GM18499 (cell line): ENCODE measurements around the gene RHBDD3.

Source experiments
- ATAC-seq: cut with Tn5 transposase; IDR thresholded peaks from one replicate; pipeline ENCODE4 v1.9.1; 2021; ENCODE audit warnings: moderate number of reproducible peaks; ENCODE audit not compliant: insufficient read depth, unreplicated experiment

Gene RHBDD3

DNA sequence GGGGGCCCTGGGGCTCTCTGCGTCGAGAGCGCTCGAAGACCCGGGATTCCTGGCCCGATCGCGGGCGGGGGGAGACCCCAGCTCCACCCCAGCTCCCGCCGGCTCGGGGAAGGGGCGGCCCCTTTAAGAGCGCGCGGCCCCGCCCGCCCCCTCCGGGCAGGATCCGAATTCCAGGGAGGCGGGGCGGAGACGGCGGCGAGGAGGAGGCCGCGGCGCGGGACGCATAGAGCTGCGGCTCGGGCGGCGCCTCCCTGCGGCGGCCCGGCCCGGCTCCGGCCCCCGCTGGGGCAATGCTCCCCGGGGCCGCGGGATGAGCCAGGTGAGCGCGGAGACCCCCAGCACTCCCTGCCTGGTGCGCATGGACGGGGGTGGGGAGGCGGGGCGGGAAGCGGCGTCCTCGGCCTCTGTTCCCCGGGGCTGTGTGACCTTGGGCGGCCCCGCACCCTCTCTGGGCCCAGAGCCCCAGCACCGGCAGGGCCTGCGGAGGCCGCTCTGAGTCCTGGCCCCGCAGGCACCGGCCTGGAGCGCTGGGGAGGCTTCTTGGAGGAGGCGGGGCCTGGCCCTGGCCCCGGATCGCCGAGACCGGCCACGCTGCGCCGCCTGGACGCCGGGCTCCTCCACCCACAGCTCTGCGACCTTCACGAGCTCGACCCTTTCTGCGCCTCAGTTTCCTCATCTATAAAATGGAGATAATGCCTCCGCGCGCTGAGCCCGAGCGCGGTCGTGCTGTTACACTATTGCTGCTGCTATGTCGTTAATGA lies 39.2 kb upstream of the RHBDD3 start:
- no peak for ATAC-seq

DNA sequence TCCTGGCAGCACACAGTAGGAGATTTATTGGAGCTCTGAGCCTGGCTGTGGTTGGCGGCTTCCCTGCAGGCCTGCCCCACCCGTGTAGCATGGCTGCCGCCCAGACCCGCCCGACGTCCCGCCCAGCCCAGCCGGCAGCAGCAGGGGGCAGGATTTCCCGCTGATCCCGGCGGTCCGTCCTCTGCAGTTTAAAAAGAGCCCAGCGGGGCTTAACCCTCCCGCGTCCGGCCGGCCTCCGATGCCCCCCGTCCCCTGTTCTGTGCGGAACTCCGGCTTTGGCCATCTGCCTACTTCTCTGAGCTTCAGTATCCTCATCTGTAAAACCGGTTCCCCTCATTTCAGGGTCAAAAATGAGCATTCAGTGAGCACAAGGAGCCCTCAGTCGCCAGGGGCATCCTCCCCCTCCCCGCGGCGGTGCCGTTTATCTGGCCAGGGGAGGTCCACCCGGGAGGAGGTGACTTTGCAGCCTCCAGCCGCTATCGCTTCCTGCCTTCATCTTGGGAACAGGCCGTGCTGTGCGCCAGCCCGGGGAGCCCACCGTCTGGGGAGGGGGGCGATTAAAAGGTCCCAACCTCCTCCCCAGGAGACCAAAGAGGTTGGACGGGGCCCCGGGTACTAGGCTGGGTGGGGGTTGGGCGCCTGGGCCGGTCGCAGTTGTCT lies 38.5 kb upstream of the RHBDD3 start, which contains the start of gene GAS2L1:
Gene GAS2L1 (plus strand): TSS at position 476 of the 660 bp plus-strand sequence. CDS start 1,456 bp downstream, outside the sequence.
- no peak for ATAC-seq

DNA sequence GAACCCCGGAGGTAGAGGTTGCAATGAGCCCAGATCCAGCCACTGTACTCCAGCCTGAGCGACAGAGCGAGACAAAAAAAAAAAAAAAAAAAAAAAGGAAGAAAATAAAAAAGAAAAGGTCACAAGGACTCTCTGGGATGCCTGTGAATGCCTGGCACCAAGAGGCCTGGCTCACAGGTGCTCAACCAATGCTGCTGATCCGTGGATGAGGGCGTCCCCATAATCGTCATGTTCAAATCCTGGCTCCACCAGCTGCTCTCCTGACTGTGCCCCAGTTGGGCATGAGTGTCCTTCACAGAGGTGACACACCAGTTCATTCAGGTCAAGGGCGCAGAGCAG lies 38.0 kb upstream of the RHBDD3 start:
- ATAC-seq: no peak

- no peak for ATAC-seq
Measured at GRCh38 chr22:29302681-29303465, 35.1 kb upstream of the RHBDD3 start.

- no peak for ATAC-seq
Measured at GRCh38 chr22:29302402-29302680, 34.6 kb upstream of the RHBDD3 start.

GRCh38 chr22:29301716-29302401 lies 34.1 kb upstream of the RHBDD3 start:
- no peak for ATAC-seq

DNA sequence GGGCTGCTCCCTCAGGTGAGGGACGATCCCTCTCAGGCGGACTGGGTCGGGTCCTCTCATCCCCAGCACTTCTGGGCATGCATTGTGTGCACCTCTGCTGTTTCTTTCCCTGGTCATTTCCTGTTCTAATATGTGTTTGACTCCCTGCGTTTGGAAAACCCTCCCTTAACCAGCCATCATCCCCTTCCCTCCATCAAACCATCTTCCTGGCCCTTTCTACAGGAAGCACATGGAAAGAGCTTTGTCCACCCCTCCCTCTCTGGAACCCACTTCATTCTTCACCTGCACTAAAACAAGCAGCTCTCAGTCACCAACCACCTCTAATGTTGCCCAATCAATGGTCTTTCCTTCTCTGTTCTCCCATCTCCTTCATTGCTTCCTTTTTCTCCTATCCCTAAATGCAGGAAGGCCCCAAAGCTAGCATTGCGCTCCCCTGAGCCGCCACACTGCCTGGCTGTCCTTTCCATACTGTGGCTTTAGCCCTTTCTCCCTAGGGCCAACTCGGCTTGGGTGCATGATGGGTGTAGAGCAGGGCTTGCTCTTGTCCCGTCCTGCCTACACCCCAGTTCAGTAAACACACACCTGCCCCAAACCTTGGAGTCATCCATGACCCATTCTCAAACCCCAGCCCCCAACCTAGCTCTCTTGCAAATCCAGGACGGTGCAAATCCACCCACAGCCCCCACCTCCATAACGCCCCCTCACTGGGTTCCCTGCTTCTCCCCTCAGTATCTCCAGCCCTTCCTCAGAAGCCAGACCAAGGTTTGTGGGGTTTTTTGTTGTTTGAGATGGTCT lies 33.2 kb upstream of the RHBDD3 start:
- no peak for ATAC-seq

DNA sequence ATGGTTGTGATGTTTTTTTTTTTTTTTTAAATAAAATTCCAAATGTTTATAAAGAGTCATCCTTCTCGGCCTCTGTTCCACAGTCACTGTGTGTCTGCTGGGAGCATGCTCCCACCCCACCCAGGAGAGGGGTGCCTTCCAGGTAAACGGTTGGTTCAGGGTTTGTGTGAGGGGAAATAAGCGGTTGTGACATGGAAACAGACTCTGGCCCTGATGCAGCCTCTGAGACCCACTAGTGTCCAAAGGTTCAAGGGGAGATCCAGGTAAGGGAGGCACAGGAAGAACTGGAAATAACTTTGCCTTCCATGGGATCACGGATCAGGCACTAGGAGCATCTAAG lies 32.7 kb upstream of the RHBDD3 start:
- ATAC-seq: no peak

GRCh38 chr22:29299136-29299900 lies 31.5 kb upstream of the RHBDD3 start:
- ATAC-seq: no peak

DNA sequence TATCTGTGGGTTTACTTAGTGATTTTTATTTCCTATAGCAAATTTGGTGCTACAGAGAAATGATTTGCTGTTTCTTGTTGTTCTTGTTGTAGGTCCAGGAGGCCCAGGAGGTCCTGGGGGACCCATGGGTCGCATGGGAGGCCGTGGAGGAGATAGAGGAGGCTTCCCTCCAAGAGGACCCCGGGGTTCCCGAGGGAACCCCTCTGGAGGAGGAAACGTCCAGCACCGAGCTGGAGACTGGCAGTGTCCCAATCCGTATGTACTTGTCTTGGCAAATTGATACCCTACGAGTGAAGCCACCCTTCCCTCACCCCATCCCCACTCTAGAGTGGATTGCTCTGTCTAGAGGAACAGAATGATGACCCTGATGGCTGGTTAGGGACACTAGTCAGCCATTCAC lies 30.9 kb upstream of the RHBDD3 start:
- no peak for ATAC-seq

DNA sequence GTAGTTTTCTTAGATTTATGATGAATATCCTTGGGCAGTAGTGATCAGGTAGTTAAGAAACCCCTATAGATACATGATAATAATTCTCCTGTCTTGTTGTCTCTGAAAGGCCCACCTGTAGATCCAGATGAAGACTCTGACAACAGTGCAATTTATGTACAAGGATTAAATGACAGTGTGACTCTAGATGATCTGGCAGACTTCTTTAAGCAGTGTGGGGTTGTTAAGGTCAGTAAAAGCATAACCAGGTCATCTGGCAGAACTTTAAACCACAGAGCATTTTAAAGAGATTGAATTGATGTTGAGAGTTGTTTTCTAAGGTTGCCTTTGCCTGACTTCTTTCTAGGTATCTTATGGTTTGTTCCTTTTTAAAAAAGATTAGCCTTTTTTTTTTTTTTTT lies 24.6 kb upstream of the RHBDD3 start:
- ATAC-seq: no peak

DNA sequence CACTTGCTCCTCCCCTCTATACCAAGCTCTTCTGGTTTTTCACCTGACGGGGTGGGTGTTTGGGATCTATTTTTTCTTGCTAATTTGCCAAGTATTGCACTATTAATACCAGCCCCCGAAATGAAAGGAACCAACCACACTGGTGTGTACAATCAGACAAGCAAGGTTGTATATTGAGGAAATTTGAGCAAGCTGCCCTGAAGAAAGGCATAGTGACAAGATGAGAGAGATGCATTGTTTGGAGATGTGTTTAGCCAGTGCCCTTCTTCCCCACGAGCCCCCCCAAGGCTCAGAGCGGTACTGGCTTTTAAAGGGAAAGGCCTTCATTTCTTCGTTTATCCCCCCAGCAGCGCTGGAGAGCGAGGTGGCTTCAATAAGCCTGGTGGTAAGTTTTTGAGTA lies 23.4 kb upstream of the RHBDD3 start:
- no peak for ATAC-seq

DNA sequence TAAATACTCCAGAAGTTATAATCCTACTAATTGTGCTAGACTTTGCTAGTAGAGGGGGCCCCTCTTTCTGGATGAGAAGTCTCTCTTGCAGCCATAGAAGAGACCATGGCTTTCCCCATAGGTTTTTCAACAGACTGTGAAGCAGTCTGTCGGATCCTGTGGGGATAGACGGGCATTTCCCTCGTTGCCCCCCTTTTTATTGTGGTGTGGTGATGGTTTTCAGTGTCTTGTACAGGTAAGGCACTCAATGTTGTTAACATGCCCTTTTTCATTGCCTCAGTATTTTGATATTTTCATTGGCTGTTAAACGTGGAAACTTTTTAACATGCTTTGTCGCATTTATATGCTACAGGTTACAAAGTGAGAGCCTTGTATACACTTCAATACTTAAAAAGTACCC lies 22.3 kb upstream of the RHBDD3 start:
- ATAC-seq: no peak

DNA sequence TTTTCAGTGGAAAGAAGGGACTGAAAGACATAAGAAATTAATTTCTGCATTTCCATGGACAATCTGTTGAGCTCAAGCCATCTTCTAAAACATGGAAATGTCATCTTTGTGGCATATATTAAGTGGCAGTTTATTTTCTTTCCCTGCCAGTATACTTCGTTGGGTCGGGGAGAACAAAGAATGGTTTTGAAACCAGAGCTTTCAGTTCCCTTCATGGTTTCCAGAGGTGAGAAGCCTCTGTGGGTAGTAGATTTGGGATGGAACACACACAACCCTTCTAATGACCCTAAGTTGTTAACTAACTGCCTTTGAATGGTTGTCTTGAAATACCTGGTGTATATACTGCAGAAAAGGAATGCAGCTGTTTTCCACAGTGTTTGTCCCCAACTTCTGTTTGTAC lies 21.1 kb upstream of the RHBDD3 start:
- no peak for ATAC-seq

DNA sequence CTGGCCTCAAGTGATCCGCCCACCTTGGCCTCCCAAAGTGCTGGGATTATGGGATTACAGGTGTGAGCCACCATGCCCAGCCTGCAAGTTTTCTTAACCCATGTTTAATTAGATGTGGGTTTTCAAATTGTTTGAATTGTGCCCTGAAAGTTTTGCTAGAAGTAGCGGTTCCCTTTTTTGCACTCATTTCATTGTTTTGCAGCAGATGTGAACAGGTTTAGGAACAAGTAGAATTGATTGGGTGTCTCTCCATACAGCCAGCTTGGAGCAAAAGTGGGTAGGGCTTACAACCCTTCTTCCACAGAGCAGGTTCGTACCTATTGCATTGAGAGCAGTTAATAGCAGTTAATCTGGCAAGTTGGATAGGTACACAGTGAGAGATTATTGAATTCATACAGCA lies 16.4 kb upstream of the RHBDD3 start:
- no peak for ATAC-seq

GRCh38 chr22:29277927-29278326 lies 10.1 kb upstream of the RHBDD3 start:
- ATAC-seq: no peak

GRCh38 chr22:29275819-29276565 lies 8.2 kb upstream of the RHBDD3 start:
- ATAC-seq: no peak

DNA sequence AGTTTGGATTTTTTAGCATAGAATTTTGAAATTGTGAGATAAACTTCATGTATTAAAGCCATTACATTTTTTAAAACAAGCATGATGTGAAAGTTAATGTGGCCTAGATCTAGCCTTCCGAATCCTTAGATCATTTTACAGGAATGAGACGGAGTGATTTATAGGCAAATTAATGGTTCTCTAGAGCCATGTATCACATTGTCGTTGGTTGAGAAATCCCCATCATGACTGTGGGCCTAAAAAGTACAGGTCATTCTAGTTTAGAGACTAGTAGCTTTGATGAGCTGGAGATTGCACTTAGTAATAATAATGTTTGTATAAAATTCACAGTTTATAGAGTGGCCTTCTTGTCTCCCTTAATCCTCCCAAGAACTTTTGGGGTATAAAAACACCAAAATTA lies 7.4 kb upstream of the RHBDD3 start:
- ATAC-seq: no peak

DNA sequence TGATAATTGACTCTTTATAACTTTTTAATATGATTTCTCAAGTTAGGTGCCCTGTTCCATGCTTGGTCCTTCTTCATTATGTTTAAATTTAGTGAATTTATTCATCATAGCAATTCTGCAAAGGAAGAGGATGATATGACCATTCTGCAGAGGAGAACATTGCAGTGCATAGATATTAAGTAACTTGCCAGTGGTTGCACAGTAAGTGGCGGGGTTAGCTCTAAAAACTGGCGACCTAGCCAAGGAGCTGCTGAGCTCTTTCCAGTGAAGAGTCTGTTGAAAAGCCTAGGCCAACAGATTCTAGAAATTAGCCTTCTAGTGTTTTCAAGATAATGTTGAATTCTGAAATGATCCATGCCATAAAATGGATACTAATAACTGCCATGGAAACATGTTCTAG lies 4.8 kb upstream of the RHBDD3 start:
- ATAC-seq: no peak
